GM12878 (cell line): ENCODE data around the gene MGA. TPM values are rescaled to one million over a fixed set of nuclear protein-coding genes. Genes with fewer than 3 reads are reported as not detected.
A peak's percentile ranks its signal among the peaks of the same experiment; 100 is the strongest.

ENCODE experiments used
- ATAC-seq: fragments of 200-7000 bp; cut with Tn5 transposase; 3 replicates; pipeline ENCODE4 v1.9.1; 2020; ENCODE audit warnings: mild to moderate bottlenecking, moderate library complexity
- BruUV-seq: library from RNA; stranded (reverse); fragments of 400-500 nt; replicated peaks from 2 replicates; lab custom pipeline; 2021; lab: Mats Ljungman, UMichigan
- CTCF ChIA-PET: fragments of 300-600 bp; sonication (Branson Sonifier 250); formaldehyde crosslinking; extraction: SDS; loops from one replicate; lab custom pipeline; 2021; ENCODE audit warnings: inconsistent platforms; lab: Yijun Ruan, JAX
- POLR2A ChIA-PET: fragments of 350-600 bp; formaldehyde crosslinking; extraction: SDS; loops from one replicate; lab custom pipeline; 2021; ENCODE audit warnings: inconsistent platforms; lab: Charles Lee
- RAD21 ChIA-PET: fragments of 300-600 bp; sonication (Branson Sonifier 250); formaldehyde crosslinking; loops from one replicate; lab custom pipeline; 2023; ENCODE audit warnings: antibody characterized with exemption; ENCODE audit not compliant: unreplicated experiment; lab: Charles Lee
- SMC1A ChIA-PET: fragments of 300-600 bp; sonication (Branson Sonifier 250); formaldehyde crosslinking; loops from one replicate; lab custom pipeline; 2023; ENCODE audit not compliant: unreplicated experiment, uncharacterized antibody; lab: Charles Lee
- DNase-seq: peaks from one replicate; pipeline ENCODE4 v3.0.0-alpha.2; 2011; ENCODE audit warnings: low read depth, low spot score
- FAIRE-seq: peaks from 3 replicates; lab custom pipeline; 2011; peaks lifted over from hg19 to GRCh38; lab: Jason Lieb, UNC
- H2AFZ ChIP-seq: 2 replicates; pipeline ENCODE4 v1.6.0; 2011; ENCODE audit warnings: low read depth, low read length, control low read depth; ENCODE audit not compliant: control insufficient read depth
- H3K27ac ChIP-seq: 2 replicates; pipeline ENCODE4 v1.5.1; 2011; ENCODE audit warnings: control low read depth; ENCODE audit not compliant: control insufficient read depth, insufficient read depth
- H3K27me3 ChIP-seq, 2 experiments: replicated peaks in 1 of 2; 2 replicates each; pipeline versions ENCODE4 v1.6.0 to v1.6.1; 2011; ENCODE audit warnings: low read length in 1 of 2; ENCODE audit not compliant: control insufficient read depth in 2 of 2, insufficient read depth in 2 of 2
- H3K36me3 ChIP-seq, 2 experiments: 2 replicates each; pipeline ENCODE4 v1.5.1; 2011; ENCODE audit warnings: low read length in 1 of 2; ENCODE audit not compliant: control insufficient read depth in 2 of 2, insufficient read depth in 2 of 2
- H3K4me1 ChIP-seq: 2 replicates; pipeline ENCODE4 v1.6.1; 2011; ENCODE audit warnings: mild to moderate bottlenecking, low read length, moderate library complexity, mixed read lengths; ENCODE audit not compliant: control insufficient read depth, insufficient read depth
- H3K4me2 ChIP-seq: 2 replicates; pipeline ENCODE4 v1.6.0; 2011; ENCODE audit warnings: control low read depth; ENCODE audit not compliant: control insufficient read depth, insufficient read depth
- H3K4me3 ChIP-seq: fragments of 200-600 bp; sonication (generic); 2 replicates; pipeline ENCODE4 v1.5.1; 2016
- H3K79me2 ChIP-seq: 2 replicates; pipeline ENCODE4 v1.6.0; 2011; ENCODE audit warnings: low read length; ENCODE audit not compliant: control insufficient read depth, insufficient read depth
- H3K9ac ChIP-seq: 2 replicates; pipeline ENCODE4 v1.8.0; 2011; ENCODE audit warnings: low read length, control low read depth, mixed read lengths; ENCODE audit not compliant: control insufficient read depth, insufficient read depth
- H3K9me3 ChIP-seq: replicated peaks from 3 replicates; pipeline ENCODE4 v1.5.1; 2011; ENCODE audit warnings: mild to moderate bottlenecking, low read length; ENCODE audit not compliant: control insufficient read depth, insufficient read depth
- H4K20me1 ChIP-seq: 2 replicates; pipeline ENCODE4 v1.6.0; 2011; ENCODE audit not compliant: control insufficient read depth, insufficient read depth
- CEBPB ChIP-seq, 2 experiments: fragments of 150-350 bp in 1 of 2; IDR thresholded peaks; 2 replicates each; pipeline ENCODE4 v1.6.1; 2012 to 2014; ENCODE audit warnings: low read depth in 2 of 2, low read length in 2 of 2, borderline replicate concordance in 1 of 2, inconsistent platforms in 1 of 2
- GATAD2B ChIP-seq: fragments of 450-650 bp; conservative IDR thresholded peaks from 2 replicates; pipeline ENCODE4 v1.6.1; 2017; ENCODE audit warnings: low read depth, mild to moderate bottlenecking, moderate library complexity
- HDAC2 ChIP-seq: fragments of 200-600 bp; sonication (generic); IDR thresholded peaks from 2 replicates; pipeline ENCODE4 v1.6.1; 2017
- NR2C1 ChIP-seq: fragments of 450-650 bp; IDR thresholded peaks from 2 replicates; pipeline ENCODE4 v1.6.1; 2017; ENCODE audit warnings: antibody characterized with exemption, mild to moderate bottlenecking, moderate library complexity
- NRF1 ChIP-seq: conservative IDR thresholded peaks from 2 replicates; pipeline ENCODE4 v1.6.1; 2011; ENCODE audit warnings: mild to moderate bottlenecking, low read depth, low read length, improper control_type of control experiment
- SP1 ChIP-seq: IDR thresholded peaks from one replicate; pipeline ENCODE4 v1.6.1; 2011; ENCODE audit warnings: low read depth, low read length
- SPI1 ChIP-seq: IDR thresholded peaks from 2 replicates; pipeline ENCODE4 v1.6.1; 2011; ENCODE audit warnings: low read depth, mild to moderate bottlenecking, low read length, moderate library complexity, borderline replicate concordance; ENCODE audit not compliant: insufficient read depth
- YBX1 ChIP-seq: fragments of 450-650 bp; IDR thresholded peaks from 2 replicates; pipeline ENCODE4 v1.6.1; 2016; ENCODE audit warnings: antibody characterized with exemption
- ZNF384 ChIP-seq: IDR thresholded peaks from 2 replicates; pipeline ENCODE4 v1.6.1; 2012; ENCODE audit warnings: low read depth, mild to moderate bottlenecking, low read length, improper control_type of control experiment, borderline replicate concordance
- WGBS: methylation state at CpG from one replicate; pipeline ENCODE4 v1.1.6; 2016; ENCODE audit warnings: low lambda C conversion rate; ENCODE audit not compliant: insufficient replicate concordance, insufficient coverage; ENCODE audit errors: missing lambda C conversion rate; 5-methylcytosine and 5-hydroxymethylcytosine counted together
- in situ Hi-C: fragments of 300-500 bp; cut with MboI; formaldehyde crosslinking; loops from 9 replicates; pipeline ENCODE4 v1.14.3; 2018; ENCODE audit warnings: mixed read lengths
- intact Hi-C: fragments of 100-400 bp; cut with micrococcal nuclease; formaldehyde crosslinking; loops from one replicate; pipeline ENCODE4 v1.14.2; 2022; ENCODE audit not compliant: unreplicated experiment
- polyA plus RNA-seq, 11 experiments: library from polyadenylated mRNA; depleted of rRNA in 4 of 11; unstranded in 6 of 11; stranded (reverse) in 5 of 11; fragments of >200 nt; fragmentation: Nextera tagmentation in 4 of 11; fragmentation: Illumina TruSeq in 1 of 11; extraction: Ambion mirVana in 4 of 11; extraction: Trizol in 1 of 11; gene quantifications; 1 replicate in 1 of 11; 2 replicates in 10 of 11; pipeline versions ENCODE4 v1.2.1 to v1.2.3, GENCODE V29; 2011 to 2016; ENCODE audit warnings: inconsistent platforms in 2 of 11, missing spikeins in 2 of 11, low read depth in 1 of 11
- total RNA-seq, 4 experiments: library from RNA; depleted of rRNA in 3 of 4; stranded (reverse); fragments of >200 nt in 3 of 4; fragmentation: Illumina TruSeq in 1 of 4; extraction: Trizol in 1 of 4; gene quantifications; 2 replicates each; pipeline versions ENCODE4 v1.2.1 to v1.2.3, GENCODE V29; 2013 to 2021
- TF ChIP-seq, protein P1 (sequence below): fragments of 450-650 bp; IDR thresholded peaks from 2 replicates; pipeline ENCODE4 v1.6.1; 2014; ENCODE audit warnings: mild to moderate bottlenecking
- TF ChIP-seq, protein P2 (sequence below): fragments of 450-650 bp; formaldehyde crosslinking; IDR thresholded peaks from 2 replicates; pipeline ENCODE4 v1.4.0; 2022; ENCODE audit warnings: mild to moderate bottlenecking, moderate library complexity

The MGA gene
- total and polyA plus RNA-seq, 10 of the 15 experiments (the other 5 are each of a cell fraction or from before 2014, with no cell fraction given), result 2.6 to 29.6 (median 17.0) TPM

DNA sequence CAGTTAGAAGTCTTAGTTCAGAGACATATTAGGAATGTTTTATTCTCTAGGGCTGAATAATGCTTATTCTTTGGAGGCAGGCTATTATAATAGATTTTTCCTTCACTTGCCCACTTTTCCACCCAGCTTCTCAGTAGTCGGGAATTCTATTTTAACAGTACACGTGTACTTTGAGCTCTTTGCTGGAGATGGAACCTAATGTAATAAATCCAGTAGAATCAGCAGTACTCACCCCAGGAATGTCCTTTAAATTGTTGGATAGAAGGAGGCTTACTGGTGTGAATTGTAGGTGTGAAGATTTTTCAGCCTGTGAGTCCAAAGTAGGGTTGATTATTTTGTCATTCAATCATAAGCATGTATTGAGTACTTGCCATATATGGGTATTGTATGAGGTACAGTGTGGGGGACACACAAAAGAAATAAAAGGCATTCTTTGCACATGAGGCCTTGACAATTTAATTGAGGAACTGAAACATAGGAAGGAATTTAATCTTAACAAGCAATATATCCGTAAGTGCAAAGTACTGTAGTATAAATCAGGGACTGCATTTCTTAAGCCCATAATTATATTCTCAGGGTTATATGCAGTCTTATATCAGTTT lies 29.5 kb upstream of the MGA start:
- RAD21 ChIA-PET, result no interaction called here
- no peaks in the 10 kb centered on the region for H3K9me3 ChIP-seq
- BruUV-seq, result no TSS peak
- H3K4me2 ChIP-seq, result no peak overlapping the region
- SMC1A ChIA-PET, result no interaction called here
- no peaks in the 10 kb centered on the region for H3K27me3 ChIP-seq
- no peak overlapping the region for H3K27ac ChIP-seq
- H3K4me1 ChIP-seq, result peaks cover 5% of the 10 kb centered on the region
- H3K9ac ChIP-seq, result no peak overlapping the region
- FAIRE-seq (no peak), ATAC-seq (no peak), DNase-seq (no peak)
- CTCF ChIA-PET, result interaction anchor here (0.6 to 1.1 kb wide), 3 partner anchors 27 to 953 kb away, joined by 3 to 4 read pairs (median 3); no protein-coding TSS in a partner anchor
- in situ Hi-C loops (no loop called here), intact Hi-C loops (no loop called here)
- H3K4me3 ChIP-seq, result no peak overlapping the region
- TF ChIP-seq, protein P1, sequence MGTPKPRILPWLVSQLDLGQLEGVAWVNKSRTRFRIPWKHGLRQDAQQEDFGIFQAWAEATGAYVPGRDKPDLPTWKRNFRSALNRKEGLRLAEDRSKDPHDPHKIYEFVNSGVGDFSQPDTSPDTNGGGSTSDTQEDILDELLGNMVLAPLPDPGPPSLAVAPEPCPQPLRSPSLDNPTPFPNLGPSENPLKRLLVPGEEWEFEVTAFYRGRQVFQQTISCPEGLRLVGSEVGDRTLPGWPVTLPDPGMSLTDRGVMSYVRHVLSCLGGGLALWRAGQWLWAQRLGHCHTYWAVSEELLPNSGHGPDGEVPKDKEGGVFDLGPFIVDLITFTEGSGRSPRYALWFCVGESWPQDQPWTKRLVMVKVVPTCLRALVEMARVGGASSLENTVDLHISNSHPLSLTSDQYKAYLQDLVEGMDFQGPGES, result no peak
- peak; percentile 37; the same call in 1 of the 2 replicates for TF ChIP-seq SPI1
- H4K20me1 ChIP-seq, result no peaks in the 10 kb centered on the region
- WGBS, result 30% methylated on average over 3 of the region's 3 CpGs
- no peaks in the 10 kb centered on the region for H3K36me3 ChIP-seq
- H2AFZ ChIP-seq, result no peak overlapping the region
- POLR2A ChIA-PET, result no interaction called here
- H3K79me2 ChIP-seq, result no peaks in the 10 kb centered on the region

DNA sequence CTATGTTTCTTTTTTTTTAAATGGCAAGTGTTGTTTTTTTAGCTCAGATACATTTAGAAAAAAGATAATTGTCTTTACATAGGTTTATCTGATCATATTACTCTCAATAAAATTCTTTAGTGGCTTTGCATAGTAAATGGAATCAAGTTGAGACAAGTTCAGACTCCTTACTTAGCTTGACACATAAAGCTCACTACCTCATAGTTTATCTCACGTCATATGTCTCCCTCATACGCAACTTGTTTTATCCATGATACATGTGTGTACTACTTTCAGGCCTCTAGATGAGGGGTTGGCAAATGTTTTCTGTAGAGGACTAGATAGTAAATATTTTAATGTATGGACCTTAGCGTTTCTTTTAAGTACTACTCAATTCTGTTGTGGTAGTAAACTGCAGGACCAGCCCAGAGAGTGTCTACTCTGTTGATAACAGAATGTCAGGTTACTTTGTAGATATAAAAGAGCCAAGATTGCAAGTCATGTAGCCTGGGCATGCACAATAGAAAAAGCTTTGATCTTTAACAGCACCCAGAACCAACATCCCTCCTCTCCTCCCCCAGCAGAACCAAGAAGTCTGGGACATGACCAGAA lies 28.2 kb upstream of the MGA start:
- ATAC-seq, result no peak
- Histone ChIP-seq H4K20me1 (no peaks in the 10 kb centered on the region), H3K4me2 (no peak overlapping the region), H3K9me3 (no peaks in the 10 kb centered on the region), H3K79me2 (no peaks in the 10 kb centered on the region)
- no TSS peak for BruUV-seq
- TF ChIP-seq, protein P2, sequence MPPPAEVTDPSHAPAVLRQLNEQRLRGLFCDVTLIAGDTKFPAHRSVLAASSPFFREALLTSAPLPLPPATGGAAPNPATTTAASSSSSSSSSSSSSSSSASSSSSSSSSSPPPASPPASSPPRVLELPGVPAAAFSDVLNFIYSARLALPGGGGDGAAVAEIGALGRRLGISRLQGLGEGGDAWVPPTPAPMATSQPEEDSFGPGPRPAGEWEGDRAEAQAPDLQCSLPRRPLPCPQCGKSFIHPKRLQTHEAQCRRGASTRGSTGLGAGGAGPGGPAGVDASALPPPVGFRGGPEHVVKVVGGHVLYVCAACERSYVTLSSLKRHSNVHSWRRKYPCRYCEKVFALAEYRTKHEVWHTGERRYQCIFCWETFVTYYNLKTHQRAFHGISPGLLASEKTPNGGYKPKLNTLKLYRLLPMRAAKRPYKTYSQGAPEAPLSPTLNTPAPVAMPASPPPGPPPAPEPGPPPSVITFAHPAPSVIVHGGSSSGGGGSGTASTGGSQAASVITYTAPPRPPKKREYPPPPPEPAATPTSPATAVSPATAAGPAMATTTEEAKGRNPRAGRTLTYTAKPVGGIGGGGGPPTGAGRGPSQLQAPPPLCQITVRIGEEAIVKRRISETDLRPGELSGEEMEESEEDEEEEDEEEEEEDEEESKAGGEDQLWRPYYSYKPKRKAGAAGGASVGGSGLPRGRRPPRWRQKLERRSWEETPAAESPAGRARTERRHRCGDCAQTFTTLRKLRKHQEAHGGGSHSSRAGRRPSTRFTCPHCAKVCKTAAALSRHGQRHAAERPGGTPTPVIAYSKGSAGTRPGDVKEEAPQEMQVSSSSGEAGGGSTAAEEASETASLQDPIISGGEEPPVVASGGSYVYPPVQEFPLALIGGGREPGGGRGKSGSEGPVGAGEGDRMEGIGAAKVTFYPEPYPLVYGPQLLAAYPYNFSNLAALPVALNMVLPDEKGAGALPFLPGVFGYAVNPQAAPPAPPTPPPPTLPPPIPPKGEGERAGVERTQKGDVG (CRISPR knock-in tag), result no peak
- no peak for TF ChIP-seq YBX1
- TF ChIP-seq SP1, result no peak
- no peak for TF ChIP-seq ZNF384
- TF ChIP-seq GATAD2B, result no peak
- TF ChIP-seq HDAC2, result no peak
- no peak for TF ChIP-seq CEBPB (IDR thresholded peaks at IDR 0.05; ENCODE audit: borderline replicate concordance in 1 of 2, low read depth in 2 of 2, low read length in 2 of 2)
- no peak for TF ChIP-seq NRF1
- no peak for TF ChIP-seq NR2C1
- TF ChIP-seq, all 136 proteins: peak for 0
- Histone ChIP-seq H3K36me3 (no peaks in the 10 kb centered on the region), H3K27ac (no peak overlapping the region), H3K4me1 (peaks cover 5% of the 10 kb centered on the region), H3K9ac (no peak overlapping the region), H3K4me3 (no peak overlapping the region), H3K27me3 (no peaks in the 10 kb centered on the region), H2AFZ (no peak overlapping the region)
- no peak for DNase-seq
- ChIA-PET SMC1A (no interaction called here), RAD21 (no interaction called here), CTCF (interaction anchor here (0.9 kb wide), 1 partner anchor 28 kb away, joined by 3 read pairs; no protein-coding TSS in a partner anchor), POLR2A (no interaction called here)
- intact Hi-C loops, result no loop called here
- in situ Hi-C loops, result no loop called here
- no peak for FAIRE-seq
- WGBS, result 94% methylated on average over 3 of the region's 3 CpGs
